Endometrial microvascular endothelial cells (primary cell): ENCODE results near the gene SESN1. TPM values are rescaled to one million over a fixed set of nuclear protein-coding genes. Genes with fewer than 3 reads are reported as not detected.
"Not testable (repeated sequence)": the region's sequence is repeated elsewhere in the genome, so short reads cannot be mapped to it uniquely, and the experiment has no call there.

Source experiments
- in situ Hi-C: cut with HindIII; loops from 2 replicates; pipeline ENCODE4 v1.10.0; 2017; ENCODE audit warnings: low sequenced_read_pairs, low pct_unique_long_range_greater_than_20kb; ENCODE audit errors: inconsistent ontology term
- total RNA-seq: library from RNA; depleted of rRNA; stranded (reverse); fragments of >200 nt; gene quantifications from one replicate; pipeline ENCODE4 v1.2.3, GENCODE V29; 2015; ENCODE audit errors: inconsistent ontology term

The SESN1 gene
- total RNA-seq, 1 donor from 2014 or later: 26.5 TPM

- in situ Hi-C loops: no loop called here
These were observed 107.5 kb downstream of the SESN1 start for GRCh38 chr6:108987156-108987555.

- in situ Hi-C loops: no loop called here
These were observed 109.3 kb downstream of the SESN1 start for GRCh38 chr6:108985301-108985700.

GRCh38 chr6:108983151-108983550, 111.5 kb downstream of the SESN1 start:
- in situ Hi-C loops: no loop called here

- in situ Hi-C loops: no loop called here
These were observed 112.2 kb downstream of the SESN1 start for GRCh38 chr6:108982154-108983113.

GRCh38 chr6:108978638-108979037, 116.0 kb downstream of the SESN1 start:
- in situ Hi-C loops: not testable (repeated sequence)

GRCh38 chr6:108974201-108974600, 120.4 kb downstream of the SESN1 start:
- in situ Hi-C loops: no loop called here

- in situ Hi-C loops: no loop called here
These were observed 124.9 kb downstream of the SESN1 start for GRCh38 chr6:108969776-108970175.

GRCh38 chr6:108968325-108969316, 126.0 kb downstream of the SESN1 start:
- in situ Hi-C loops: no loop called here

- in situ Hi-C loops: no loop called here
These were observed 127.5 kb downstream of the SESN1 start for GRCh38 chr6:108966855-108967755.

GRCh38 chr6:108966251-108966650, 128.4 kb downstream of the SESN1 start:
- in situ Hi-C loops: no loop called here

GRCh38 chr6:108961985-108962384, 132.7 kb downstream of the SESN1 start:
- in situ Hi-C loops: no loop called here

GRCh38 chr6:108961077-108961476, 133.6 kb downstream of the SESN1 start:
- in situ Hi-C loops: no loop called here

- in situ Hi-C loops: no loop called here
These were observed 134.0 kb downstream of the SESN1 start for GRCh38 chr6:108960601-108961000.

- in situ Hi-C loops: no loop called here
These were observed 134.6 kb downstream of the SESN1 start for GRCh38 chr6:108959972-108960582.

GRCh38 chr6:108958900-108959770, 135.5 kb downstream of the SESN1 start:
- in situ Hi-C loops: no loop called here

- in situ Hi-C loops: no loop called here
These were observed 137.4 kb downstream of the SESN1 start for GRCh38 chr6:108957221-108957620.

GRCh38 chr6:108955329-108955949, 139.2 kb downstream of the SESN1 start:
- in situ Hi-C loops: no loop called here
